Inferior parietal cortex (tissue), 1 donor: ENCODE data around the gene FBRS.
"Not testable (repeated sequence)": the region's sequence is repeated elsewhere in the genome, so short reads cannot be mapped to it uniquely, and the experiment has no call there.

ENCODE experiments used
- DNase-seq: peaks from one replicate; pipeline ENCODE4 v3.0.0-alpha.2; 2016; ENCODE audit errors: extremely low spot score

The FBRS gene

DNA sequence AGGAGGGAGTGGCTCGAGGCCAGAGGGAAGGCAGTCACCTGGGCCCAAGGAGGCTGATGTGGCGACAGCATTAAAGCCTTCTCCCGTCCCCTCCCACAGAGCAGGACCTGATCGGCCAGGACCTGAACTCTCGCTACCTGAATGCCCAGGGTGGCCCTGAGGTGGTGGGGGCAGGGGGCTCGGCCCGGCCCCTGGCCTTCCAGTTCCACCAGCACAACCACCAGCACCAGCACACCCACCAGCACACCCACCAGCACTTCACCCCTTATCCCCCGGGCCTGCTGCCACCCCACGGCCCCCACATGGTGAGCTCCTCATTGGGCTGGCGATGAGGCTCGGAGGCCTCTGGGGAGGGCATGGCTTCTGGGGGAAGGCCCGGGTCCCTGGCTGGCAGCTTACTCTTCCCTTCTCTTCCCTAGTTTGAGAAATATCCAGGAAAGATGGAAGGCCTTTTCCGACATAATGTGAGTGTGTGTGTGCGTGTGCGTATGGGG, 6.4 kb downstream of the FBRS start:
- DNase-seq, result no peak

DNA sequence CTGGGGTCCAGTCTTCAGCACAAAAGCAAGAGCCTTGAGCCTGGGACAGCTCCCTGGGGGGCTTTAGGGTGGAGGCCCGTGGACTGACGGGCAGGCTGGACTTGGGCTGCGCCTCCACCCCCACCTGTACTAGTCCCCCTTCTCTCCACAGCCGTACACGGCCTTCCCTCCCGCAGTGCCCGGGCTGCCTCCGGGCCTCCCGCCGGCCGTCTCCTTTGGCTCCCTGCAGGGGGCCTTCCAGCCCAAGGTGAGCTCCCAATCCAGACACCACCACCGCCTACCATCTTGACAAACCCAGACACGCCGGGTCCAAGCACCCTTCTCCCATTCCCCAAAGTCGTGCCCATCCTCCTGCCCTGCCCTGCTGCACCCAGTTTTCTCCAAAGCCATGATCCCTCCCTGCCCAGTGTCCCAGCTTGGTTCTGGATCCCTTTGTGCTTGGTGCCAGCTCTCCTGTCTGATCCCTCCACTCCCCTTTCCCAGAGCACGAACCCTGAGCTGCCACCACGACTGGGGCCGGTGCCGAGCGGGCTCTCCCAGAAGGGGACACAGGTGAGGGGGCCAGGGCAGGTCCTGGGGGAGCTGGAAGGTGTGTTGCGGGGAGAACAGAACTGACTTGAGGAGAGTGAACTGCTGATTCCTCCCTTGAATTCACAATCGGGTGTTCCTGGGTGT, 7.1 kb downstream of the FBRS start:
- no peak for DNase-seq

DNA sequence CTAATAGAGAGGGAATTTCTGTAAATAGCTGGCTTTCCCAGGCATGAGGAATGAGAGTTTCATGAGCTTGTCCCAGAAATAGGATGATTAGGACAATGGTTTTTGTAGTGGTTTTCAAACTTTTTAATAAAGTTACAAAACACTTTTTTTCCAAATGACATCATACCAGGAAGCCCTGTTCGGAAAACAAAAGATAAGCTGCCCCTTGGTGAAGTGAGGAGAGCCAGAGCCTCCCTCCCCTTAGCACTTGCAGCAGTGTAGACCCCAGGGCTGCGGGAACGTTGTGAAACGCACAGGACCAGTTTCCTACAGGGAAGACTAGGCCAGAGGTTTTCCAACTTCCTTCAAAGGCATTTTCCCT, 7.6 kb downstream of the FBRS start:
- DNase-seq, result no peak

DNA sequence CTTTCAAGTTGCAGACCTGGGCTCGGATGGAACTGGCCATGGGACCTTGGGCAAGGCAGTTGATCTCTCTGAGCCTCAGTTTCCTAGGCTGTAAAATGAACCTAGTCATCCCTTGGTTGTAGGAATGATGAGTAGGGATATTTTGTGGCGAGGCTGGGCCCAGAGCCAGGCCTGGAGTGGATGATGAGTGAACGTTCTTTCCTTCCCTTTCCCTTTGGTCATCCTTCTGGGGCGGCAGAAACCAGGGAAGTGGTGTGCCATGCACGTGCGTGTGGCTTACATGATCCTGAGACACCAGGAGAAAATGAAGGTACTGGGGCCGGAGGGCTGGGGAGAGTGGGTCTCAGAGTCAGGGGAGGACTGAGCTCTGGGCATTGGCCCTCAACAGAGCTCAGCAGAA, 8.4 kb downstream of the FBRS start:
- no peak for DNase-seq

DNA sequence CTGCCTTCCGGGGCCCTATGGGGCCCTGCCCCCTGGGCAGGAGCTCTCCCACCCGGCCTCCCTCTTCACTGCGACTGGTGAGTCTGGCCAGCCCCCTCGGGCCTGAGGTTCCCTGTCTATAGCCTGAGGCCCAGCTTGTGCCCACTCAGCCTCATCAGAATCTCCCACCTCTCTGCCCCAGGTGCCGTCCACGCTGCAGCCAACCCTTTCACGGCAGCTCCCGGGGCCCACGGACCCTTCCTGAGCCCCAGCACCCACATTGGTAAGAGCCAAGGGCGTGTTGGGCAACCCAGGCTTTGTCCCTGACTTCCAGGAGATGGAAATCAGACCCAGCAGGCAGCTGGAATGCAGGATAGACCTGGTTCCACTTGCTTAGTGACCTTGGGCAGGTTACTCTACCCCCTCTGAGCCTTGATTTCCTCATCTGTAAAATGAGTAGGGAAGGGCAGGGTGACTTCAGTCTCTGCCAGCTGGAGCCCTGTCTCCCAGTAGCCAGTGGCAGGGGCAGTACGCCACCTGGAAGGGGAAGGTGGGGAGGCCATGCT, 9.2 kb downstream of the FBRS start:
- DNase-seq, result no peak

DNA sequence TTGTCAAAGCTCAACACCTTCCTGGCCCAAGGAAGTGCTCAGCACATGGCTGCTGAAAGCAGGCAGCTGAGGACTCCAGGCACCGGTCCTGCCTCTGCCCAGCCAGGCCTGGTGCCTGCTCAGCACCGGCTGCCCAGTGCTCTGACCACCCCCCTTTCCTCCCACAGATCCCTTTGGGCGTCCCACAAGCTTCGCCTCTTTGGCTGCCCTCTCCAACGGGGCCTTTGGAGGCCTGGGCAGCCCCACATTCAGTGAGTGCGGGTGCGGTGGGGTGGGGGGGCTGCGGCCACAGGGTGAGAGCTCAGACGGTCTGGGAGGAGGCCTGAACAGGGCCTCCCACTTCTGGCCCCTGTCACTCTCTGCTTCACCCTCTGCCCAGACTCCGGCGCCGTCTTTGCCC, 10.2 kb downstream of the FBRS start:
- no peak for DNase-seq

DNA sequence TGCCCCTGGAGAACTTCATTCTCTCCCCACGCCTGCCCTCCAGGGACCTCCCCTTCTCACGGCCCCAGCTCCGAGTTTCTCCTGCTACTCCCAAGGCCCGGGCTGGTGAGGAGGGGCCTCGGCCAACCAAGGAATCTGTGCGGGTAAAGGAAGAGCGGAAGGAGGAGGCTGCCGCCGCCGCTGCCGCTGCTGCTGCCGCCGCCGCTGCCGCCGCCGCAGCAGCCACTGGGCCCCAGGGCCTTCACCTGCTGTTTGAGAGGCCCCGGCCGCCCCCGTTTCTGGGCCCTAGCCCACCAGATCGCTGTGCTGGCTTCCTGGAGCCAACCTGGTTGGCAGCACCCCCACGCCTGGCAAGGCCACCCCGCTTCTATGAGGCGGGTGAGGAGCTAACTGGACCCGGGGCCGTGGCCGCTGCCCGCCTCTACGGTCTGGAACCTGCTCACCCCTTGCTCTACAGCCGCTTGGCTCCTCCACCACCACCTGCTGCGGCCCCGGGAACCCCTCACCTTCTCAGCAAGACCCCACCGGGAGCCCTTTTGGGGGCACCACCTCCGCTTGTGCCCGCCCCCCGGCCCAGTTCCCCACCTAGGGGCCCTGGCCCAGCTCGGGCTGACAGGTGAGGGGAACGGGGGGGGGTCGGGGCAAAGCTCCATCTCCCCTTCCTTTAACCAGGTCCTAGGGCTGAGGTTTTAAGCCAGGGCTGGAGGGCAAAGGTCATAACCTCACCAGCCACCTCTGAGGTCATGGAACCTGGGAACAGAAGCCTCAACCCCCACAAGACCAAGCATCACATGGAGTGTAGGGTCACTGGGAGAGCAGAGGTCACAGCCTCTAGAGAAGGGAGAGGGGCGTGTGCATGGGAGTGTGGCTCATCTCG, 11.0 kb downstream of the FBRS start:
- no peak for DNase-seq

DNA sequence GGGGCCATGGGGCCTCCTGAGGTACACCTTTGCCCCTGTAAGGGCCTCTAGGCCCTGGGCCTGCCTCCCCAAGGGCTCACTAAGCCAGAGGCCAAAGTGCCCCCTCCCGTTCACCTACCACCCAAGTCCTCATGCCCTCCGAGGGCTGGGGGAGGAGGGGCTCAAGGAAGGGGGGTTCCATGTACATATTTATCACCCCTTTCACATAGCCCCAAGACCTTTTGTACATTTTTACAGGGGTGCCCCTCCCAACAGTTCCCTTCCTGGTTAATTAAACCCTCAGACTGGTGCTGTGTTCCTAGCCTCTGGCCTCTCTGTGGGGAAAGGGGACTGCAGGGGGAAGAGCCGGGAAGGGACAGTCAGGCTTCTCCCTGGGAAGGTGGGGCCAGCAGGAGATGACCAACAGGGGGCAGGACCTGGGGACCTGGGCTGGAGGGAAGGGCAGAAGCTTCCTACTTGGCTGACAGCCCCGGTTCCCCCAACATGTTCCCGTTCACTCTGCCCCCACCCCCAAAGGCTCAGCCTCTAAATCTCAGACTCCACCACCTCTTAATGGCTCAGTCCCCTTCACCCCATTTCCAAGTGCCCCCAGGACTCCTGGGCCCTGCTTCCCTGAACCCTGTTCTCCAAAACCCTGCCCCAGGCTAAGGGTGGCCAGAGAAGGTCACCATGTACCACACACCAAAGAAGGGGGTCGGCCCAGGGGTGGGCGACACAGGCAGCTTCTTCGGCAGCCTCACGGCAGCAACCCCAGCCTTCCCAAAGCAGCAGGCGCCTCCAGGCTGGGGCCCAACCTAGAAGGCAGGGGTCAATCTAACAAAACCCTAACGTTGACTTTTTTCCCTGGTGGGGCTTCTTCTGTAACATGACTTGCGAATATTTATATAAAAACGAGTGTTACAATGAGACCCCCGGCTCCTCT, 11.9 kb downstream of the FBRS start:
- no peak for DNase-seq

DNA sequence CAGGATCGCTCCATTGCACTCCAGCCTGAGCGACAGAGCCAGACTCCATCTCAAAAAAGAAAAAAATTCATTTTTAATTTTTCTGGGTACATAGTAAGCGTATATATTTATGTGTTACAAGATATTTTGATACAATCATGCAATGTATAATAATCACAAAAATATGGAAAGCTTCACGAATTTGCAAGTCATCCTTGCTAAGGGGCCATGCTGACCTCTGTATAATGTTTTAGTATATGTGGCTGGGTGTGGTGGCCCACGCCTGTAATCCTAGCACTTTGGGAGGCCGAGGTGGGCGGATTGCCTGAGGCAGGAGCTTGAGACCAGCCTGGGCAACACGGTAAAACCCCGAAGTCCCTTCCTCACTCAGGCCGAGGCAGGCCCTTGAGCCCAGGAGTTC, 16.9 kb downstream of the FBRS start:
- no peak for DNase-seq

DNA sequence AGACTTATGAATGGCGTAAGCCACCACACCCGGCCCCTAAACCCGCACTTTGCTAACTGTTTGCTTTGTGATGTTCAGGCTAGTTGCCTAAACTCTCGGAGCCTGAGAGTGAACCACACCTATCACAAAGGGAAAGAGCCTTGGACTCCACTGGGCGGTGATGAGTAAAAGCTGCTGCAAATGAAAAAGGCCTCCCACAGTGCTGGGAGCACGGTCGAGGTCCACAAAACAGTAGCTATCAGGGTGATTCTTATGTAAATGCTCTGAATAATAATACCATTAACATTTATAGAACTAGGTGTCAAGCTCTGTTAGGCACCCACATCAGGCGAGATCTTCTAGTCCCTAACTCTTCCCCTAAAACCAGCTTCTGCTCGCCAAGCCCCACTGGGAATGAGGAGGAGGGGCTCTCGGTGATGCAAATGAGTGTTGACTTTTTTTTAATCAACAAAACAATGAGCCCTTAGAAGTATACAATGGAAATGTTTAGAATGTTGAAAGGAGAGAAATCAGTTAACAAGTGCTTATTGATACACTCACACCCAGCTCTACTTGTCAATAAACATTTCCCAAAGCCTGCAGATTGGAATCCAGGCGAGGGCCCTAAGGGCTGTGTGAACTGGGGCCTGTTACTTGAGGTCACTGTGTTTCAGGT, 19.8 kb downstream of the FBRS start:
- DNase-seq, result no peak

DNA sequence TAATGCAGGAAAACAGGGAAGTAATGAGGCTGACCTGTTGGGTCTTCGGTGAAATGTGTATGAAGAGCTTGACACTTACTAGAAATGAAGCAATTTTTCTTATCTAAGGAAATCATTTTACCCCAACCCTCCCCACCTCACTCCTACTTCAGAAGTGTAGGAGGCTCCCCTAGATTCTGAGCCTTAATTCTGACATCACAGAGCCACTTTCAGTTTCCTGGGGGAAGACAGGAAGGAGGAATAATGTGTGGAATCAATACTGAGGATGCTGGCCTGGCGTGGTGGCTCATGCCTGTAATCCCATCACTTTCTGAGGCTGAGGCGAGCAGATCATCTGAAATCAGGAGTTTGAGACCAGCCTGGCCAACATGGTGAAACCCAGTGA, 20.3 kb downstream of the FBRS start:
- no peak for DNase-seq

DNA sequence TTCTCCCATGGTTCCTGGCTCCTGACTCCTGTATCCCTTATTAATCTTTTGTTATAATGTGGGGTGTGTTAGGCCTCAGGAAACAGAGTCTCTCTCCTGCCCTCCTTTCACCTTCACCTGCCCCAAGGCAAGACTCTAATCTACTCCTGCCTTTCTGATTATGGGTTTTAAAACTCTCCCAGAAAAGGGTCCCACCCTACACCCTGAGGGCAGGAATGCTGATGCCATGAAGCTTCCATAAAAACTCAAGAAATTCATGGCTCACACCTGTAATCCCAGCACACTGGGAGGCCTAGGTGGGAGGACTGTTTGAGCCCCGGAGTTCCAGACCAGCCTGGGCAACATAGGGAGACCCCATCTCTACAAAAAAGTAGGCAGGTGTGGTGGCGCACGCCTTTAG, 22.1 kb downstream of the FBRS start:
- no peak for DNase-seq

DNA sequence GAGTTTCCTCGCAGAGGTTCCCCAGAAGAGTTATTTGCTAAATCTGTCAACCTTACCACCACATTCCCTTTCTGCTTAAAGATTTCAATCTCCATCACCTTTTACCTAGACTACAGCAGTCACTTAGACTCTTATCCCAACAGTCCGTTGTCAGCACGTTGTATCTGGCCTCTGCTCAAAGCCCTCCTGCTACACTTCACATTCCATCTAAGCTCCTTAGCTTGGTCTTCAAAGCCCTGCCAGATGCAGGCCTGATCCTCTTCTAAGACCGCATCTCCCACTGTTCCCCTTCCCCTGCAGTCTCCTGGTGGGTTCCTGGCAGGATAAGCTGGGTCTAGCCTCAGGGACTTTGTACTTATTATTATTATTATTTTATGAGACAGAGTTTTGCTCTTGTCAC, 30.5 kb downstream of the FBRS start:
- no peak for DNase-seq

DNA sequence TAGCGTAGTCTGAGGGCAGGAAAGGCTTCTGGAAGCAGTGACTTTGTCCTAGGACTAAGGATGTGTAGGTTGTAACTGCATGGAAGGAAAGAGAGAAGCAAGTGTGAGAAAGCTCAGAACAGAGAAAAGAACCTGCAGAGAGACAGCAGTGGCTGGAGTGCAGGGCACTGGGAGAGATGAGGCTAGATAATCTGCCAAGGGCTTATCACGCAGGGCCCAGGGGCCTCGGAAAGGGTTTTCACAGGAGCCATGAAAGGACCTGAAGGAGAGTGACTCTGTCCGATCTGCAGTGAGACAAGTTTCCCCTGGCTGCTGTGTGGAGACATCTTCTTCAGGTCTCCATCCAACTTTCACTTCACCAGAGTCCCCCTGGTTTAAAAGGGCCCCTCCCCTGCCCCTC, 33.7 kb downstream of the FBRS start:
- DNase-seq, result no peak

DNA sequence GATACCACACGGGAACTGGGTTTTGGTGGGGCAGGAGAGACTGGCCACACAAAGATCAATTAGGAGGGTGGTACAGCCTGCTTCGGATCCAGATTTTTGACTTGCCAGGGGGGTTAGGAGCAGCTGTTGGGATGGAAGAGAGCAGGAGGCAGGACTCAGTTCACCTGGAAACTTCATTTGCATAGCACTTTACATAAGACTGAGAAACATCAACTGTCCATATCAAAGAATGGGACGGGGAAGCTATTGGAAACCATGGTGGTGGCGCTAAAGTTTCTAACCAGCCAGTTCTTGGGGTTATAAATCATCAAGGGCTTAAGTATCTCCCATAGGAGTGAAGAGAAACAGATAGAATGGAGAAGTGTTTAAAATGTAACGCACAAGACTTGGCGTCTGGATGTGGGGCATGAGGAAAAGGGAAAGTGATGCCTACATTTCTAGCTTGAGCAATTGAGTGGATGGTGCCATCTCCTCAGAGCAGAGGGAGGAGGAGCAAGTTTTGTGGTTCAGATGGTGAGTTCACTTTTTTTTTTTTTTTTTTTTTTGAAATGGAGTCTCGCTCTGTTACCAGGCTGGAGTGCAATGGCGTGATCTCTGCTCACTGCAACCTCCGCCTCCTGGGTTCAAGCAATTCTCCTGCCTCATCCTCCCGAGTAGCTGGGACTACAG, 34.3 kb downstream of the FBRS start:
- no peak for DNase-seq

DNA sequence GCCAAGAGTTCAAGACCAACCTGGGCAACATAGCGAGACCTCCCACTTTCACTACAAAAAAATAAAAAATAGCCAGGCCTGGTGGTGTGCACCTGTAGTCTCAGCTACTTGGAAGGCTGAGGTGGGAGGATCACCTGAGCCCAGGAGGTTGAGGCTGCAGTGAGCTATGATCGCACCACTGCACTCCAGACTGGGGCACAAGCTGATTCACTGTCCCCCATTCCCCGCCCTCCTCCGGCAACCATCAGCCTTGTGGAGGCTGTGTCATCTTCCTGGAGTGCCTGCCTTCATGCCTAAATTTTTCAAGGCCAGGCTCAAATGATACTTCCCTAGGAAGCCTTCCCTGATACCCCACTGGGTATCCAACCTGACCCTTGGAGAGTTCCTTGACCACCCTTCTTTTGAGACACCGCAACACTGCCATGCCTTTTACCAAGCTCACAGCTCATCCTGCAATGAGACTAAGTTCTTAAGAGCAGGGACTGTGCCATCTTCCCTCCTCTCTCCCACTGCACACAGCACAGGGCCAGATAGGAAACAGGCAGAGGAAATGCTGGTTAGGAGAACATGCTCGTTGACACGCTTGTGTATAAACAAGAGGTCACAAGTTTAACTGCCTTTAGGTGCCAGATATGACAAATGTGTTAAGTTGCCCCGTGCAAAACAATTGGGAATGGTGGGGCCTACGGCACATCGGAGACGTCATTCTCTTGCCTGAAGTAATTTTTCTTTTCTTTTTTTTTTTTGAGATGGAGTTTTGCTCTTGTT, 36.9 kb downstream of the FBRS start:
- DNase-seq, result no peak

DNA sequence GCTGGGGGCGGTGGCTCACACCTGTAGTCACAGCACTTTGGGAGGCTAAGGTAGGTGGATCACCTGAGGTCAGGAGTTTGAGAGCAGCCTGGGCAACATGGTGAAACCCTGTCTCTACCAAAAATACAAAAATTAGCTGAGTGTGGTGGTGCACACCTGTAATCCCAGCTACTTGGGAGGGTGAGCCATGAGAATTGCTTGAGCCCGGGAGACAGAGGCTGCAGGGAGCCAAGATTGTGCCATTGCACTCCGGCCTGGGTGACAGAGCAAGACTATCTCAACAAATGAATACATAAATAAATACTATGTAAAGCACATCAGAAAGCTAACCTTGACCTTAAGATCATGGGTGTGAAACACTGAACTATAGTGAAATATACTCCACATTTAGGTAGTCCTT, 38.4 kb downstream of the FBRS start:
- not testable (repeated sequence) for DNase-seq

DNA sequence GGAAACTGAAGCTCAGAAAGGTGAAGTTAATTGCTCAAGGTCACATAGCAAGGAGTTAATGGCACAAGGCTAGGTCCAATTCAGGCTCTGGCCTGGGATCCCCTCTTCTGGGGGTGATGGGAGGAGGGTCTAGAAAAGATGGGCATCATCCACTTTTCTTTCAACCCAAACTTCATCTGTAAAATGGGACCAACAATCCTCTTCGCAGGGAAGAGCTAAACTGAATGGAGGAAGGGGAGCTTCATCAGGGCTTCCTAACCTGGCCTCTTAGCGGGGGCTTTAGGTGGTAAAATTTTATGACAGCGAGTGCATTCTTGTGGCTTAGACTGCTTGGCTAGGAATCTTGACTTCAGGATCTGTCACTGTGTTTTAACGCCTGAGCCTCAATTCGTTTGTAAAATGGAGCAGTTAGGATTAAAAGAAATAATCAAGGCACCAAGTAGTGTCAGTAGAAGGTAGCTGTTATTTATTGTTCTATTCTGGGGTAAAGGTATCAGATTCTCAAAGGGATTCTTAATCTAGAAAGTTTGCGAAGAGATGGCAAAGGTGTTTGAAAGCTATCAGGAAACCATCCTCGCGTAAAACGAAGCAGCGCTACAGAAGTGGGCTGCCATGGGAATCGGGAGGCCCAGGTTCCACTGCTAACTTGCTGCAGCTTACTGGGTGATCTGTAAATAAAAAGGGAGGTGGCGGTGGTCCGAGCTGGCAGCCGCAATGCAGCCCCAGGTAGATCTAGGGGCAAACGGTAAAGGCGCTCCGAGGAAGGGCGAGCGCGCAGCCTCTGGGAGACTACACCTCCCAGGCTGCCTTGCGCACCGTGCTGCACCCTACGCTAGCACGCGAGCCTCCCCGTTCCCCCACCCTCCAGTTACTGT, 39.3 kb downstream of the FBRS start:
- DNase-seq, result no peak
